ENCODE results near the gene MTMR10. TPM values are rescaled to one million over a fixed set of nuclear protein-coding genes. Genes with fewer than 3 reads are reported as not detected.

Gene MTMR10
- total and polyA plus RNA-seq, 2 experiments from 2014 or later = 4.3 to 11.3 TPM

GRCh38 chr15:30922480-30923311, 68.7 kb downstream of the MTMR10 start:
- Mint-ChIP-seq H3K4me3 (peak overlapping the region; percentile 18), H3K9me3 (no peaks in the 10 kb centered on the region; the same call in 2 of the 3 replicates), H3K4me1 (peaks cover 36% of the 10 kb centered on the region), H3K27me3 (ENCODE audit: insufficient read depth, low read depth, poor library complexity) (peaks cover 10% of the 10 kb centered on the region), H3K27ac (peak overlapping the region; percentile 99), H3K36me3 (ENCODE audit: low read depth) (peaks cover 78% of the 10 kb centered on the region)
- DNase-seq (ENCODE audit: low spot score) = peak; percentile 96
- no peaks in the 10 kb centered on the region for H3K9me2 ChIP-seq (ENCODE audit: insufficient read depth)
- TF ChIP-seq, protein P1, sequence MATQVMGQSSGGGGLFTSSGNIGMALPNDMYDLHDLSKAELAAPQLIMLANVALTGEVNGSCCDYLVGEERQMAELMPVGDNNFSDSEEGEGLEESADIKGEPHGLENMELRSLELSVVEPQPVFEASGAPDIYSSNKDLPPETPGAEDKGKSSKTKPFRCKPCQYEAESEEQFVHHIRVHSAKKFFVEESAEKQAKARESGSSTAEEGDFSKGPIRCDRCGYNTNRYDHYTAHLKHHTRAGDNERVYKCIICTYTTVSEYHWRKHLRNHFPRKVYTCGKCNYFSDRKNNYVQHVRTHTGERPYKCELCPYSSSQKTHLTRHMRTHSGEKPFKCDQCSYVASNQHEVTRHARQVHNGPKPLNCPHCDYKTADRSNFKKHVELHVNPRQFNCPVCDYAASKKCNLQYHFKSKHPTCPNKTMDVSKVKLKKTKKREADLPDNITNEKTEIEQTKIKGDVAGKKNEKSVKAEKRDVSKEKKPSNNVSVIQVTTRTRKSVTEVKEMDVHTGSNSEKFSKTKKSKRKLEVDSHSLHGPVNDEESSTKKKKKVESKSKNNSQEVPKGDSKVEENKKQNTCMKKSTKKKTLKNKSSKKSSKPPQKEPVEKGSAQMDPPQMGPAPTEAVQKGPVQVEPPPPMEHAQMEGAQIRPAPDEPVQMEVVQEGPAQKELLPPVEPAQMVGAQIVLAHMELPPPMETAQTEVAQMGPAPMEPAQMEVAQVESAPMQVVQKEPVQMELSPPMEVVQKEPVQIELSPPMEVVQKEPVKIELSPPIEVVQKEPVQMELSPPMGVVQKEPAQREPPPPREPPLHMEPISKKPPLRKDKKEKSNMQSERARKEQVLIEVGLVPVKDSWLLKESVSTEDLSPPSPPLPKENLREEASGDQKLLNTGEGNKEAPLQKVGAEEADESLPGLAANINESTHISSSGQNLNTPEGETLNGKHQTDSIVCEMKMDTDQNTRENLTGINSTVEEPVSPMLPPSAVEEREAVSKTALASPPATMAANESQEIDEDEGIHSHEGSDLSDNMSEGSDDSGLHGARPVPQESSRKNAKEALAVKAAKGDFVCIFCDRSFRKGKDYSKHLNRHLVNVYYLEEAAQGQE (IDR thresholded peaks at IDR 0.05; ENCODE audit: unreplicated experiment) = no peak
- TF ChIP-seq, protein P2, sequence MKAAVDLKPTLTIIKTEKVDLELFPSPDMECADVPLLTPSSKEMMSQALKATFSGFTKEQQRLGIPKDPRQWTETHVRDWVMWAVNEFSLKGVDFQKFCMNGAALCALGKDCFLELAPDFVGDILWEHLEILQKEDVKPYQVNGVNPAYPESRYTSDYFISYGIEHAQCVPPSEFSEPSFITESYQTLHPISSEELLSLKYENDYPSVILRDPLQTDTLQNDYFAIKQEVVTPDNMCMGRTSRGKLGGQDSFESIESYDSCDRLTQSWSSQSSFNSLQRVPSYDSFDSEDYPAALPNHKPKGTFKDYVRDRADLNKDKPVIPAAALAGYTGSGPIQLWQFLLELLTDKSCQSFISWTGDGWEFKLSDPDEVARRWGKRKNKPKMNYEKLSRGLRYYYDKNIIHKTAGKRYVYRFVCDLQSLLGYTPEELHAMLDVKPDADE (IDR thresholded peaks at IDR 0.05) = no peak
- peak; percentile 42 for TF ChIP-seq CREB1 (CRISPR knock-in tag; IDR thresholded peaks at IDR 0.05; ENCODE audit: low read depth)
- TF ChIP-seq STAT1 (IDR thresholded peaks at IDR 0.05; ENCODE audit: unreplicated experiment) = no peak
- TF ChIP-seq ZNF331 (CRISPR knock-in tag; IDR thresholded peaks at IDR 0.05; ENCODE audit: low read depth) = no peak
- no peak for TF ChIP-seq POLR2AphosphoS5 (IDR thresholded peaks at IDR 0.05; ENCODE audit: low read depth)
- TF ChIP-seq, protein P3, sequence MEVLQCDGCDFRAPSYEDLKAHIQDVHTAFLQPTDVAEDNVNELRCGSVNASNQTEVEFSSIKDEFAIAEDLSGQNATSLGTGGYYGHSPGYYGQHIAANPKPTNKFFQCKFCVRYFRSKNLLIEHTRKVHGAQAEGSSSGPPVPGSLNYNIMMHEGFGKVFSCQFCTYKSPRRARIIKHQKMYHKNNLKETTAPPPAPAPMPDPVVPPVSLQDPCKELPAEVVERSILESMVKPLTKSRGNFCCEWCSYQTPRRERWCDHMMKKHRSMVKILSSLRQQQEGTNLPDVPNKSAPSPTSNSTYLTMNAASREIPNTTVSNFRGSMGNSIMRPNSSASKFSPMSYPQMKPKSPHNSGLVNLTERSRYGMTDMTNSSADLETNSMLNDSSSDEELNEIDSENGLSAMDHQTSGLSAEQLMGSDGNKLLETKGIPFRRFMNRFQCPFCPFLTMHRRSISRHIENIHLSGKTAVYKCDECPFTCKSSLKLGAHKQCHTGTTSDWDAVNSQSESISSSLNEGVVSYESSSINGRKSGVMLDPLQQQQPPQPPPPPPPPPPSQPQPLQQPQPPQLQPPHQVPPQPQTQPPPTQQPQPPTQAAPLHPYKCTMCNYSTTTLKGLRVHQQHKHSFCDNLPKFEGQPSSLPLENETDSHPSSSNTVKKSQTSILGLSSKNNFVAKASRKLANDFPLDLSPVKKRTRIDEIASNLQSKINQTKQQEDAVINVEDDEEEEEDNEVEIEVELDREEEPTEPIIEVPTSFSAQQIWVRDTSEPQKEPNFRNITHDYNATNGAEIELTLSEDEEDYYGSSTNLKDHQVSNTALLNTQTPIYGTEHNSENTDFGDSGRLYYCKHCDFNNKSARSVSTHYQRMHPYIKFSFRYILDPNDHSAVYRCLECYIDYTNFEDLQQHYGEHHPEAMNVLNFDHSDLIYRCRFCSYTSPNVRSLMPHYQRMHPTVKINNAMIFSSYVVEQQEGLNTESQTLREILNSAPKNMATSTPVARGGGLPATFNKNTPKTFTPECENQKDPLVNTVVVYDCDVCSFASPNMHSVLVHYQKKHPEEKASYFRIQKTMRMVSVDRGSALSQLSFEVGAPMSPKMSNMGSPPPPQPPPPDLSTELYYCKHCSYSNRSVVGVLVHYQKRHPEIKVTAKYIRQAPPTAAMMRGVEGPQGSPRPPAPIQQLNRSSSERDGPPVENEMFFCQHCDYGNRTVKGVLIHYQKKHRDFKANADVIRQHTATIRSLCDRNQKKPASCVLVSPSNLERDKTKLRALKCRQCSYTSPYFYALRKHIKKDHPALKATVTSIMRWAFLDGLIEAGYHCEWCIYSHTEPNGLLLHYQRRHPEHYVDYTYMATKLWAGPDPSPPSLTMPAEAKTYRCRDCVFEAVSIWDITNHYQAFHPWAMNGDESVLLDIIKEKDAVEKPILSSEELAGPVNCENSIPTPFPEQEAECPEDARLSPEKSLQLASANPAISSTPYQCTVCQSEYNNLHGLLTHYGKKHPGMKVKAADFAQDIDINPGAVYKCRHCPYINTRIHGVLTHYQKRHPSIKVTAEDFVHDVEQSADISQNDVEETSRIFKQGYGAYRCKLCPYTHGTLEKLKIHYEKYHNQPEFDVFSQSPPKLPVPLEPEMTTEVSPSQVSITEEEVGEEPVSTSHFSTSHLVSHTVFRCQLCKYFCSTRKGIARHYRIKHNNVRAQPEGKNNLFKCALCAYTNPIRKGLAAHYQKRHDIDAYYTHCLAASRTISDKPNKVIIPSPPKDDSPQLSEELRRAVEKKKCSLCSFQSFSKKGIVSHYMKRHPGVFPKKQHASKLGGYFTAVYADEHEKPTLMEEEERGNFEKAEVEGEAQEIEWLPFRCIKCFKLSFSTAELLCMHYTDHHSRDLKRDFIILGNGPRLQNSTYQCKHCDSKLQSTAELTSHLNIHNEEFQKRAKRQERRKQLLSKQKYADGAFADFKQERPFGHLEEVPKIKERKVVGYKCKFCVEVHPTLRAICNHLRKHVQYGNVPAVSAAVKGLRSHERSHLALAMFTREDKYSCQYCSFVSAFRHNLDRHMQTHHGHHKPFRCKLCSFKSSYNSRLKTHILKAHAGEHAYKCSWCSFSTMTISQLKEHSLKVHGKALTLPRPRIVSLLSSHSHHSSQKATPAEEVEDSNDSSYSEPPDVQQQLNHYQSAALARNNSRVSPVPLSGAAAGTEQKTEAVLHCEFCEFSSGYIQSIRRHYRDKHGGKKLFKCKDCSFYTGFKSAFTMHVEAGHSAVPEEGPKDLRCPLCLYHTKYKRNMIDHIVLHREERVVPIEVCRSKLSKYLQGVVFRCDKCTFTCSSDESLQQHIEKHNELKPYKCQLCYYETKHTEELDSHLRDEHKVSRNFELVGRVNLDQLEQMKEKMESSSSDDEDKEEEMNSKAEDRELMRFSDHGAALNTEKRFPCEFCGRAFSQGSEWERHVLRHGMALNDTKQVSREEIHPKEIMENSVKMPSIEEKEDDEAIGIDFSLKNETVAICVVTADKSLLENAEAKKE (CRISPR knock-in tag; IDR thresholded peaks at IDR 0.05) = no peak
- peaks cover 18% of the 10 kb centered on the region; the same call in 1 of the 2 replicates for H3K36me3 ChIP-seq (ENCODE audit: insufficient read depth)
- no peaks in the 10 kb centered on the region for H3F3A ChIP-seq (replicated peaks; ENCODE audit: low read depth)
- peak; percentile 92 for ATAC-seq
- H3K27ac ChIP-seq (ENCODE audit: low read depth) = peak overlapping the region; percentile 90
- no peaks in the 10 kb centered on the region for H4K20me1 ChIP-seq (replicated peaks; ENCODE audit: insufficient read depth)
- H3K4me1 ChIP-seq (ENCODE audit: insufficient read depth) = peaks cover 20% of the 10 kb centered on the region
- H3K4me2 ChIP-seq = peak overlapping the region; percentile 15
- H3K79me2 ChIP-seq (replicated peaks; ENCODE audit: insufficient read depth) = no peaks in the 10 kb centered on the region; the same call in 1 of the 2 replicates
- H3K4me3 ChIP-seq = peak overlapping the region; percentile 5; the same call in 1 of the 2 replicates
- no peak overlapping the region for H2AFZ ChIP-seq
- no peaks in the 10 kb centered on the region for H3K27me3 ChIP-seq (ENCODE audit: insufficient read depth)
